ENCODE results near the gene CIITA. TPM values are rescaled to one million over a fixed set of nuclear protein-coding genes. Genes with fewer than 3 reads are reported as not detected.

Gene CIITA
- polyA plus RNA-seq, 1 donor (not counting 4 experiments of a cell fraction or from before 2014, with no cell fraction given), result 0.05 TPM

- FAIRE-seq (no peak), DNase-seq (ENCODE audit: low read depth, low spot score) (no peak)
- dilution Hi-C loops (cut with MboI; ENCODE audit: extremely low pct_ligation_motif_present, low sequenced_read_pairs), result no loop called here
- no peak for TF ChIP-seq EZH2 (IDR thresholded peaks at IDR 0.05; ENCODE audit: low read length)
- TF ChIP-seq CTCF (optimal IDR thresholded peaks at IDR 0.05 in 1 of 3, IDR thresholded peaks at IDR 0.05 in 1 of 3, conservative IDR thresholded peaks at IDR 0.05 in 1 of 3; ENCODE audit: extremely low read depth in 1 of 3, insufficient read depth in 2 of 3, low read length in 3 of 3), result no peak
- no peak overlapping the region for H3K4me3 ChIP-seq (ENCODE audit: control insufficient read depth in 2 of 3, extremely low read depth in 1 of 3, insufficient read depth in 2 of 3, low read depth in 1 of 3, low read length in 3 of 3)
- H3K27me3 ChIP-seq (ENCODE audit: control insufficient read depth, extremely low read depth, insufficient read depth, low read length), result no peaks in the 10 kb centered on the region
- H3K4me2 ChIP-seq (ENCODE audit: control insufficient read depth, extremely low read depth, insufficient read depth, low read depth, low read length), result no peak overlapping the region
- peaks cover 46% of the 10 kb centered on the region for H3K79me2 ChIP-seq (ENCODE audit: control insufficient read depth, insufficient read depth, low read length)
- no peaks in the 10 kb centered on the region for H3K9me1 ChIP-seq (ENCODE audit: control insufficient read depth, extremely low read depth, insufficient read depth, low read length)
- no peaks in the 10 kb centered on the region for H3K9me3 ChIP-seq (ENCODE audit: control insufficient read depth, low read depth, low read length)
- H3K27ac ChIP-seq (ENCODE audit: control insufficient read depth, insufficient read depth, low read length), result no peak overlapping the region
- H3K36me3 ChIP-seq (ENCODE audit: control insufficient read depth in 2 of 2, extremely low read depth in 1 of 2, insufficient read depth in 2 of 2, low read length in 2 of 2), result peaks cover 12 to 19% of the 10 kb centered on the region in 2 experiments
- H3K4me1 ChIP-seq (ENCODE audit: control insufficient read depth, extremely low read depth, insufficient read depth, low read length), result peaks cover 5% of the 10 kb centered on the region
- H4K20me1 ChIP-seq (ENCODE audit: control insufficient read depth, extremely low read depth, insufficient read depth, low read length), result peaks cover 13% of the 10 kb centered on the region
- no peak overlapping the region for H3K9ac ChIP-seq (ENCODE audit: control insufficient read depth, extremely low read depth, insufficient read depth, low read length)
- no peak overlapping the region for H2AFZ ChIP-seq (ENCODE audit: control insufficient read depth, low read length)
These were observed 56.1 kb downstream of the CIITA start for GRCh38 chr16:10932959-10933710.

GRCh38 chr16:10933865-10934264, 56.9 kb downstream of the CIITA start:
- no peak overlapping the region for H3K4me2 ChIP-seq (ENCODE audit: control insufficient read depth, extremely low read depth, insufficient read depth, low read depth, low read length)
- H3K36me3 ChIP-seq (ENCODE audit: control insufficient read depth in 2 of 2, extremely low read depth in 1 of 2, insufficient read depth in 2 of 2, low read length in 2 of 2), result peaks cover 12 to 23% of the 10 kb centered on the region in 2 experiments
- no peaks in the 10 kb centered on the region for H3K9me3 ChIP-seq (ENCODE audit: control insufficient read depth, low read depth, low read length)
- no peak overlapping the region for H3K9ac ChIP-seq (ENCODE audit: control insufficient read depth, extremely low read depth, insufficient read depth, low read length)
- TF ChIP-seq EZH2 (IDR thresholded peaks at IDR 0.05; ENCODE audit: low read length), result no peak
- TF ChIP-seq CTCF (optimal IDR thresholded peaks at IDR 0.05 in 1 of 3, IDR thresholded peaks at IDR 0.05 in 1 of 3, conservative IDR thresholded peaks at IDR 0.05 in 1 of 3; ENCODE audit: extremely low read depth in 1 of 3, insufficient read depth in 2 of 3, low read length in 3 of 3), result no peak
- H4K20me1 ChIP-seq (ENCODE audit: control insufficient read depth, extremely low read depth, insufficient read depth, low read length), result peaks cover 14% of the 10 kb centered on the region
- H3K27me3 ChIP-seq (ENCODE audit: control insufficient read depth, extremely low read depth, insufficient read depth, low read length), result no peaks in the 10 kb centered on the region
- H3K4me1 ChIP-seq (ENCODE audit: control insufficient read depth, extremely low read depth, insufficient read depth, low read length), result peaks cover 9% of the 10 kb centered on the region
- H3K4me3 ChIP-seq (ENCODE audit: control insufficient read depth in 2 of 3, extremely low read depth in 1 of 3, insufficient read depth in 2 of 3, low read depth in 1 of 3, low read length in 3 of 3), result no peak overlapping the region
- H3K9me1 ChIP-seq (ENCODE audit: control insufficient read depth, extremely low read depth, insufficient read depth, low read length), result no peaks in the 10 kb centered on the region
- dilution Hi-C loops (cut with MboI; ENCODE audit: extremely low pct_ligation_motif_present, low sequenced_read_pairs), result no loop called here
- DNase-seq (ENCODE audit: low read depth, low spot score) (no peak), FAIRE-seq (no peak)
- H3K27ac ChIP-seq (ENCODE audit: control insufficient read depth, insufficient read depth, low read length), result no peak overlapping the region
- H2AFZ ChIP-seq (ENCODE audit: control insufficient read depth, low read length), result no peak overlapping the region
- H3K79me2 ChIP-seq (ENCODE audit: control insufficient read depth, insufficient read depth, low read length), result peaks cover 53% of the 10 kb centered on the region

Measured in keratinocyte (primary cell).